Ramos (cell line): ENCODE data around the gene RAB6A.
"Not testable (repeated sequence)": the region's sequence is repeated elsewhere in the genome, so short reads cannot be mapped to it uniquely, and the experiment has no call there.

Experiments used
- in situ Hi-C: fragments of 300-500 bp; cut with MboI; formaldehyde crosslinking; loops from one replicate; pipeline ENCODE4 v1.14.3; 2022; ENCODE audit warnings: low sequenced_read_pairs; ENCODE audit not compliant: unreplicated experiment

The RAB6A gene

GRCh38 chr11:73766763-73767162 is 5.9 kb upstream of the RAB6A start:
- in situ Hi-C loops, result no loop called here

GRCh38 chr11:73762732-73763131 is 1.9 kb upstream of the RAB6A start:
- in situ Hi-C loops, result no loop called here

- in situ Hi-C loops, result no loop called here
These were observed 600 bp upstream of the RAB6A start for GRCh38 chr11:73761403-73761945.

- in situ Hi-C loops, result no loop called here
These were observed 667 bp downstream of the RAB6A start for GRCh38 chr11:73760135-73760678.

GRCh38 chr11:73759610-73760134 is 1.2 kb downstream of the RAB6A start:
- in situ Hi-C loops, result no loop called here

GRCh38 chr11:73758451-73758850 is 2.4 kb downstream of the RAB6A start:
- in situ Hi-C loops, result no loop called here

- in situ Hi-C loops, result no loop called here
These were observed 3.3 kb downstream of the RAB6A start for GRCh38 chr11:73757598-73757997.

GRCh38 chr11:73755670-73756069 is 5.2 kb downstream of the RAB6A start:
- in situ Hi-C loops, result no loop called here

- in situ Hi-C loops, result no loop called here
These were observed 6.9 kb downstream of the RAB6A start for GRCh38 chr11:73753938-73754337.

- in situ Hi-C loops, result no loop called here
These were observed 8.0 kb downstream of the RAB6A start for GRCh38 chr11:73752903-73753302.

- in situ Hi-C loops, result no loop called here
These were observed 8.5 kb downstream of the RAB6A start for GRCh38 chr11:73752216-73752867.

GRCh38 chr11:73750862-73751261 is 10.0 kb downstream of the RAB6A start:
- in situ Hi-C loops, result not testable (repeated sequence)

- in situ Hi-C loops, result no loop called here
These were observed 10.6 kb downstream of the RAB6A start for GRCh38 chr11:73750228-73750627.

GRCh38 chr11:73749118-73749517 is 11.8 kb downstream of the RAB6A start:
- in situ Hi-C loops, result no loop called here

GRCh38 chr11:73748300-73748699 is 12.6 kb downstream of the RAB6A start:
- in situ Hi-C loops, result no loop called here

- in situ Hi-C loops, result no loop called here
These were observed 13.1 kb downstream of the RAB6A start for GRCh38 chr11:73747762-73748161.

- in situ Hi-C loops, result no loop called here
These were observed 14.2 kb downstream of the RAB6A start for GRCh38 chr11:73746701-73747100.

- in situ Hi-C loops, result no loop called here
These were observed 17.8 kb downstream of the RAB6A start for GRCh38 chr11:73743045-73743444.

GRCh38 chr11:73735959-73736358 is 24.9 kb downstream of the RAB6A start:
- in situ Hi-C loops, result not testable (repeated sequence)

- in situ Hi-C loops, result no loop called here
These were observed 25.9 kb downstream of the RAB6A start for GRCh38 chr11:73734993-73735392.

GRCh38 chr11:73734011-73734410 is 26.9 kb downstream of the RAB6A start:
- in situ Hi-C loops, result not testable (repeated sequence)

- in situ Hi-C loops, result not testable (repeated sequence)
These were observed 27.9 kb downstream of the RAB6A start for GRCh38 chr11:73732936-73733335.
